Fibroblast of lung (primary cell): ENCODE data around the gene TRAPPC3L.

Source experiments
- CTCF ChIP-seq, 2 donors: IDR thresholded peaks in 1 of 2; conservative IDR thresholded peaks in 1 of 2; 1 replicate in 1 of 2; 2 replicates in 1 of 2; pipeline ENCODE4 v1.5.1; 2011 to 2012; ENCODE audit warnings: low read length in 2 of 2, control low read depth in 1 of 2, inconsistent platforms in 1 of 2, low read depth in 1 of 2, mild to moderate bottlenecking in 1 of 2
- EZH2 ChIP-seq: IDR thresholded peaks from 2 replicates; pipeline ENCODE4 v1.5.1; 2012; ENCODE audit warnings: low read length, control low read depth, mild to moderate bottlenecking; ENCODE audit errors: missing control alignments

- no peak for TF ChIP-seq CTCF (conservative IDR thresholded peaks at IDR 0.05 in 1 of 2, IDR thresholded peaks at IDR 0.05 in 1 of 2; ENCODE audit: low read depth in 1 of 2, low read length in 2 of 2)
- no peak for TF ChIP-seq EZH2
Observed at GRCh38 chr6:116553451-116553850, 8.0 kb upstream of the TRAPPC3L start, which contains the start of gene CALHM4.
